ENCODE measurements around the gene PTGR3. TPM values are rescaled to one million over a fixed set of nuclear protein-coding genes. Genes with fewer than 3 reads are reported as not detected.

PTGR3 gene
- total RNA-seq, 1 experiment from 2014 or later: 8.2 TPM

GRCh38 chr18:75204269-75204731 lies 4.6 kb downstream of the PTGR3 start:
- no peak for TF ChIP-seq EZH2 (IDR thresholded peaks at IDR 0.05; ENCODE audit: low read length, unreplicated experiment)
- TF ChIP-seq EZH2phosphoT487 (IDR thresholded peaks at IDR 0.05; ENCODE audit: borderline replicate concordance, low read length): no peak
- no peak for TF ChIP-seq CTCF (conservative IDR thresholded peaks at IDR 0.05; ENCODE audit: low read depth, low read length)
- no peaks in the 10 kb centered on the region for H3K27me3 ChIP-seq (ENCODE audit: low read length)
- no peak for ATAC-seq
- no peak overlapping the region for H3K27ac ChIP-seq (ENCODE audit: low read length)
- no peaks in the 10 kb centered on the region for H3K9me3 ChIP-seq (ENCODE audit: low read length)
- no peak overlapping the region for H3K9ac ChIP-seq (ENCODE audit: low read length)
- H3K4me1 ChIP-seq (ENCODE audit: insufficient read depth, low read length): peaks cover 19% of the 10 kb centered on the region
- no peaks in the 10 kb centered on the region for H3F3A ChIP-seq (ENCODE audit: low read length, unreplicated experiment)
- H4K20me1 ChIP-seq (ENCODE audit: low read length): peaks cover 8% of the 10 kb centered on the region; the same call in 1 of the 2 replicates
- peaks cover 10% of the 10 kb centered on the region; the same call in 1 of the 2 replicates for H3K36me3 ChIP-seq (ENCODE audit: low read depth, low read length)
- intact Hi-C loops (cut with micrococcal nuclease): no loop called here
- BruUV-seq (replicated peaks): no TSS peak
- ChIA-PET POLR2A (ENCODE audit: unreplicated experiment) (no interaction called here), CTCF (no interaction called here)
- no peak overlapping the region for H3K4me3 ChIP-seq (ENCODE audit: low read length)
- no peaks in the 10 kb centered on the region for H3K9me2 ChIP-seq (replicated peaks; ENCODE audit: low read length)
- no peak for DNase-seq
- no peak overlapping the region for H3K4me2 ChIP-seq (ENCODE audit: low read length)
- peaks cover 74% of the 10 kb centered on the region for H3K79me2 ChIP-seq (ENCODE audit: low read length)
- H2AFZ ChIP-seq (ENCODE audit: low read length): no peak overlapping the region

GRCh38 chr18:75203416-75204268 lies 5.3 kb downstream of the PTGR3 start:
- BruUV-seq (replicated peaks): no TSS peak
- no peak overlapping the region for H2AFZ ChIP-seq (ENCODE audit: low read length)
- CTCF ChIA-PET: no interaction called here
- DNase-seq (no peak), ATAC-seq (no peak)
- intact Hi-C loops (cut with micrococcal nuclease): no loop called here
- no peak overlapping the region for H3K27ac ChIP-seq (ENCODE audit: low read length)
- H4K20me1 ChIP-seq (ENCODE audit: low read length): peaks cover 8% of the 10 kb centered on the region; the same call in 1 of the 2 replicates
- H3K4me1 ChIP-seq (ENCODE audit: insufficient read depth, low read length): peaks cover 19% of the 10 kb centered on the region
- H3K27me3 ChIP-seq (ENCODE audit: low read length): no peaks in the 10 kb centered on the region
- peaks cover 74% of the 10 kb centered on the region for H3K79me2 ChIP-seq (ENCODE audit: low read length)
- peaks cover 10% of the 10 kb centered on the region; the same call in 1 of the 2 replicates for H3K36me3 ChIP-seq (ENCODE audit: low read depth, low read length)
- POLR2A ChIA-PET (ENCODE audit: unreplicated experiment): no interaction called here
- TF ChIP-seq EZH2 (IDR thresholded peaks at IDR 0.05; ENCODE audit: low read length, unreplicated experiment): no peak
- TF ChIP-seq CTCF (conservative IDR thresholded peaks at IDR 0.05; ENCODE audit: low read depth, low read length): no peak
- TF ChIP-seq EZH2phosphoT487 (IDR thresholded peaks at IDR 0.05; ENCODE audit: borderline replicate concordance, low read length): no peak
- no peak overlapping the region for H3K4me3 ChIP-seq (ENCODE audit: low read length)
- H3K9me3 ChIP-seq (ENCODE audit: low read length): no peaks in the 10 kb centered on the region
- no peaks in the 10 kb centered on the region for H3F3A ChIP-seq (ENCODE audit: low read length, unreplicated experiment)
- no peak overlapping the region for H3K9ac ChIP-seq (ENCODE audit: low read length)
- no peaks in the 10 kb centered on the region for H3K9me2 ChIP-seq (replicated peaks; ENCODE audit: low read length)
- H3K4me2 ChIP-seq (ENCODE audit: low read length): no peak overlapping the region
